Islet of Langerhans (tissue), 1 donor: ENCODE results near the gene SLC6A3.

Experiments used
- FAIRE-seq: peaks from one replicate; lab custom pipeline; 2011; peaks lifted over from hg19 to GRCh38; lab: Jason Lieb, UNC

SLC6A3 gene

GRCh38 chr5:1405121-1405520 is 40.1 kb downstream of the SLC6A3 start:
- FAIRE-seq, result no peak

GRCh38 chr5:1404062-1404461 is 41.2 kb downstream of the SLC6A3 start:
- no peak for FAIRE-seq

GRCh38 chr5:1402611-1403255 is 42.5 kb downstream of the SLC6A3 start:
- FAIRE-seq, result no peak

GRCh38 chr5:1401536-1402138 is 43.6 kb downstream of the SLC6A3 start:
- no peak for FAIRE-seq

- FAIRE-seq, result no peak
Observed at GRCh38 chr5:1400936-1401335, 44.3 kb downstream of the SLC6A3 start.

- FAIRE-seq, result no peak
Observed at GRCh38 chr5:1400211-1400855, 44.9 kb downstream of the SLC6A3 start.

GRCh38 chr5:1399737-1400136 is 45.5 kb downstream of the SLC6A3 start:
- no peak for FAIRE-seq

GRCh38 chr5:1396293-1396816 is 48.9 kb downstream of the SLC6A3 start:
- no peak for FAIRE-seq

GRCh38 chr5:1394881-1395860 is 50.1 kb downstream of the SLC6A3 start:
- no peak for FAIRE-seq

GRCh38 chr5:1393571-1394501 is 51.4 kb downstream of the SLC6A3 start:
- FAIRE-seq, result no peak

- FAIRE-seq, result no peak
Observed at GRCh38 chr5:1392801-1393565, 52.3 kb downstream of the SLC6A3 start.

GRCh38 chr5:1392261-1392660 is 53.0 kb downstream of the SLC6A3 start:
- no peak for FAIRE-seq

- FAIRE-seq, result no peak
Observed at GRCh38 chr5:1391691-1392090, 53.5 kb downstream of the SLC6A3 start.

GRCh38 chr5:1390861-1391600 is 54.2 kb downstream of the SLC6A3 start:
- FAIRE-seq, result no peak

GRCh38 chr5:1390333-1390732 is 54.9 kb downstream of the SLC6A3 start:
- no peak for FAIRE-seq

- FAIRE-seq, result no peak
Observed at GRCh38 chr5:1388383-1388967, 56.8 kb downstream of the SLC6A3 start.

GRCh38 chr5:1387876-1388275 is 57.4 kb downstream of the SLC6A3 start:
- no peak for FAIRE-seq

- FAIRE-seq, result no peak
Observed at GRCh38 chr5:1387059-1387755, 58.0 kb downstream of the SLC6A3 start.

GRCh38 chr5:1386274-1386717 is 58.9 kb downstream of the SLC6A3 start:
- no peak for FAIRE-seq
